Measurements from ENCODE around the gene PHF5A. TPM values are rescaled to one million over a fixed set of nuclear protein-coding genes. Genes with fewer than 3 reads are reported as not detected.

Gene PHF5A
- total and polyA plus RNA-seq, 2 donors (not counting 3 experiments of a cell fraction or from before 2014, with no cell fraction given) = 61.1 to 63.7 TPM

DNA sequence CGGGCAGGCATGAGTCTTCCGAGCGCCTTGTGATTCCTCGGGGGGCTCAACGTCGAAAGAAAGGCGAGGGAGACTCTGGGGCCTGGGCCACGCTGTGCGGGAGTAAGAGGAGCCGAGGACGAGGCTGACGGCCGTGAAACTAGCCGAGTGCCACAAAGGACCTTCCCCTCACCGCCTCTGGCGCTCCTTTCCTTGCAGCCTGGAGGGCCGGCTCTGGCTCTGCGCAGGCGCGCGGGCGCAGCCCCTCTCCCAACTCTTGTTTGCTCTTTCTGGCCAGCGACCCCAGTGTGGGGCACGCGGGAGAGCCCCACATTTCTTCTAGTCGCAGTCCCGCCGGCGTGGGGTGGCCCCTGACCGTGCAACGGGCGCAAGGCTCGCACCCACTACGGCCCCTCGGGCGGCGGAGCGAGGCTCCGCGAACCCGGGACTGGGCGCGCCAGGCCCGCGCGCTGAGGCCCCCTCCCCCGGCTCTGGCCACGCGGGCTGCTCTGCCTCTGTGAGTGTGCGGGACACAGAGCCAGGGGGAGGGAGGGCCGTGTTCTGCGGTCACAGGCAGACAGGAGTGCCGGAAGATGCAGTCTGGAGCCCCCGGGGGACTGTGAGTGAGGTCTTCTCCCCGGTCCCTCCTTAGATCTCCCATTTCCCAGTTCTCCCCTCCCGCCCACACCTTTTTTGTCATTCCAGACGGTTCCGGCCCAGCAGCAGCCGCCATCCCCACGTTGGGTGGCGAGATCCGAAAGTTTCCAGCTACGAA lies 20.9 kb downstream of the PHF5A start:
- no peak for TF ChIP-seq POLR2AphosphoS5 (IDR thresholded peaks at IDR 0.05; ENCODE audit: insufficient read depth, low read depth, low read length)
- TF ChIP-seq, protein P1, sequence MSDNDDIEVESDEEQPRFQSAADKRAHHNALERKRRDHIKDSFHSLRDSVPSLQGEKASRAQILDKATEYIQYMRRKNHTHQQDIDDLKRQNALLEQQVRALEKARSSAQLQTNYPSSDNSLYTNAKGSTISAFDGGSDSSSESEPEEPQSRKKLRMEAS (IDR thresholded peaks at IDR 0.05; ENCODE audit: insufficient read depth, insufficient read length) = no peak
- TF ChIP-seq MYC (IDR thresholded peaks at IDR 0.05; ENCODE audit: low read depth, low read length) = no peak
- TF ChIP-seq, protein P2, sequence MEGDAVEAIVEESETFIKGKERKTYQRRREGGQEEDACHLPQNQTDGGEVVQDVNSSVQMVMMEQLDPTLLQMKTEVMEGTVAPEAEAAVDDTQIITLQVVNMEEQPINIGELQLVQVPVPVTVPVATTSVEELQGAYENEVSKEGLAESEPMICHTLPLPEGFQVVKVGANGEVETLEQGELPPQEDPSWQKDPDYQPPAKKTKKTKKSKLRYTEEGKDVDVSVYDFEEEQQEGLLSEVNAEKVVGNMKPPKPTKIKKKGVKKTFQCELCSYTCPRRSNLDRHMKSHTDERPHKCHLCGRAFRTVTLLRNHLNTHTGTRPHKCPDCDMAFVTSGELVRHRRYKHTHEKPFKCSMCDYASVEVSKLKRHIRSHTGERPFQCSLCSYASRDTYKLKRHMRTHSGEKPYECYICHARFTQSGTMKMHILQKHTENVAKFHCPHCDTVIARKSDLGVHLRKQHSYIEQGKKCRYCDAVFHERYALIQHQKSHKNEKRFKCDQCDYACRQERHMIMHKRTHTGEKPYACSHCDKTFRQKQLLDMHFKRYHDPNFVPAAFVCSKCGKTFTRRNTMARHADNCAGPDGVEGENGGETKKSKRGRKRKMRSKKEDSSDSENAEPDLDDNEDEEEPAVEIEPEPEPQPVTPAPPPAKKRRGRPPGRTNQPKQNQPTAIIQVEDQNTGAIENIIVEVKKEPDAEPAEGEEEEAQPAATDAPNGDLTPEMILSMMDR (IDR thresholded peaks at IDR 0.05; ENCODE audit: extremely low read depth in 1 of 2, insufficient read depth in 1 of 2, low read depth in 1 of 2, low read length in 2 of 2) = no peak
- TF ChIP-seq POLR2A (IDR thresholded peaks at IDR 0.05; ENCODE audit: low read depth, low read length) = peak; percentile 17
- POLR2A ChIA-PET = interaction anchor here (0.9 to 1.9 kb wide), 6 partner anchors 10 to 174 kb away, joined by 3 to 11 read pairs (median 6); partner anchors contain the start of genes ACO2, PHF5A and XRCC6
- no peaks in the 10 kb centered on the region for H3K36me3 ChIP-seq (ENCODE audit: control insufficient read depth in 2 of 2, extremely low read depth in 1 of 2, insufficient read depth in 2 of 2, low read length in 2 of 2)
- dilution Hi-C loops (cut with MboI; ENCODE audit: extremely low pct_ligation_motif_present, low sequenced_read_pairs) (no loop called here), intact Hi-C loops (cut with micrococcal nuclease) (loop anchor here (1.0 kb wide), 2 partner anchors 21 to 66 kb away; partner anchors contain the start of genes PHF5A and TEF)
- peak overlapping the region; percentile 83 for H3K27ac ChIP-seq (ENCODE audit: insufficient read depth, low read depth, low read length)
- H3K4me3 ChIP-seq (replicated peaks in 1 of 3; ENCODE audit: insufficient read depth in 1 of 3, low read depth in 1 of 3, low read length in 3 of 3) = peak overlapping the region; percentile 83 to 96 (median 95)
- peak overlapping the region; percentile 63 for H2AFZ ChIP-seq (ENCODE audit: low read depth, low read length)
- H3K4me1 ChIP-seq (ENCODE audit: control insufficient read depth, extremely low read depth, insufficient read depth, low read length) = peaks cover 4% of the 10 kb centered on the region
- H4K20me1 ChIP-seq (replicated peaks; ENCODE audit: control insufficient read depth, extremely low read depth, insufficient read depth, low read length) = no peaks in the 10 kb centered on the region
- H3K27me3 ChIP-seq (ENCODE audit: control insufficient read depth in 2 of 2, insufficient read depth in 2 of 2, low read length in 2 of 2) = no peaks in the 10 kb centered on the region
- peak; percentile 74 for DNase-seq (ENCODE audit: low read depth, low spot score)
- H3K9me3 ChIP-seq (replicated peaks; ENCODE audit: control insufficient read depth, insufficient read depth, low read length) = no peaks in the 10 kb centered on the region
- CTCF ChIA-PET = interaction anchor here (0.5 to 2.1 kb wide), 14 partner anchors 9 to 149 kb away, joined by 3 to 18 read pairs (median 4); partner anchors contain the start of genes ACO2, PHF5A and TEF
- H3K4me2 ChIP-seq (ENCODE audit: insufficient read depth, low read length) = peak overlapping the region; percentile 92
- peaks cover 38% of the 10 kb centered on the region for H3K79me2 ChIP-seq (ENCODE audit: control insufficient read depth, insufficient read depth, low read length)
- H3K9me1 ChIP-seq (replicated peaks; ENCODE audit: control insufficient read depth, extremely low read depth, insufficient read depth, low read length) = no peaks in the 10 kb centered on the region
- FAIRE-seq = peak; percentile 63
- peak overlapping the region; percentile 83 for H3K9ac ChIP-seq (replicated peaks; ENCODE audit: extremely low read depth, insufficient read depth, low read length)
- BruUV-seq (replicated peaks) = no TSS peak

All from endothelial cell of umbilical vein (primary cell).